ENCODE results near the gene PFDN4.

The PFDN4 gene

DNA sequence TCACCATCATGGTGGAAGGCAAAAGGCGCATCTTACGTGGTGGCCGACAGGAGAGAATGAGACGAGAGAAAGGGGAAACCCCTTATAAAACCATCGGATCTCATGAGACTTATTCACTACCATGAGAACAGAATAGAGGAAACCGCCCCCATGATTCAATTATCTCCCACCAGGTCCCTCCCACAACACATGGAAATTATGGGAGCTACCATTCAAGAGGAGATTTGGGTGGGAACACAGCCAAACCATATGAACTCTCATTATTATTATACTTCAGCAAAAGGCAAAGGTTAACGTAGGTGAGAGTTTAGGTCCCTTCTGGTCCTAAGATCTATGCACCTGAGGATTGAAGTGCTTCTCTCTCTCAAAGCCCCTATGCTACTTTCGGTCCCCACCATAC, 2.4 kb upstream of the PFDN4 start:
- Histone ChIP-seq H3K9me3 (ENCODE audit: control insufficient read depth, insufficient read depth, low read depth, low read length) (no peaks in the 10 kb centered on the region), H3K4me3 (ENCODE audit: low read depth, low read length) (no peak overlapping the region), H3K4me1 (ENCODE audit: control insufficient read depth, insufficient read depth, low read length) (no peaks in the 10 kb centered on the region), H3K27ac (ENCODE audit: extremely low read depth, low read depth, low read length) (no peak overlapping the region), H3K36me3 (ENCODE audit: control insufficient read depth in 2 of 2, insufficient read depth in 1 of 2, low read length in 2 of 2) (no peaks in the 10 kb centered on the region)
- ChIA-PET CTCF (interaction anchor here (0.9 to 10.1 kb wide), 3 partner anchors 105 to 443 kb away, joined by 3 to 361 read pairs (median 4); no protein-coding TSS in a partner anchor), POLR2A (no interaction called here)
- peak; percentile 66 for TF ChIP-seq PRDM10 (tag by site-specific recombination; IDR thresholded peaks at IDR 0.05)
- no peak for TF ChIP-seq ZFP69B (tag by site-specific recombination; IDR thresholded peaks at IDR 0.05)
- TF ChIP-seq ZFHX2 (tag by site-specific recombination; conservative IDR thresholded peaks at IDR 0.05): peak; percentile 45

DNA sequence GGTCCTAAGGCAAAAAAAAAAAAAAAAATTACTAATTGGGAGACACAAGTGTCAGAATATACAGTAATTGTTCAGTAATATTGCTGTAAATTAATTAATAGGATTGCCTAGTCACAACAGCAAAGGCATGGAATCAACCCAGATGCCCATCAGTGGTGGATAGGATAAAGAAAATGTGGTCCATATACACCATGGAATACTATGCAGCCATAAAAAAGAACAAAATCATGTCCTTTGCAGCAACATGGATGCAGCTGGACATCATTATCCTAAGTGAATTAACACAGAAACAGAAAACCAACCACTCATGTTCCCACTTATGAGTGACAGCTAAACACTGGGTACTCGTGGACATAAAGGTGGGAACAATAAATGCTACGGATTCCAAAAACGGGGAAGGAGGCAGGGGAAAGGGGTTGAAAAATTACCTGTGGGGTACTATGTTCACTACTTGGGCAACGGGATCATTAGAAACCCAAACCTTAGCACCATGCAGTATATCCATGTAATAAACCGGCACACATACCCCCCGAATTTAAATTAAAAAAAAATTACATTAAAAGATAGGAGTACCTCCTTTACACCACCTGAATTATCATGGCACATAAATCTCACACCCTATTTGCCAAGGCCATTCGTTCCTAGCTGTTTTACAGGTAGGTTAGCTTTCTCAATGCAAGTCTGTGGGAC, 689 bp upstream of the PFDN4 start:
- no peaks in the 10 kb centered on the region for H3K4me1 ChIP-seq (ENCODE audit: control insufficient read depth, insufficient read depth, low read length)
- H3K9me3 ChIP-seq (ENCODE audit: control insufficient read depth, insufficient read depth, low read depth, low read length): no peaks in the 10 kb centered on the region
- no peak overlapping the region for H3K27ac ChIP-seq (ENCODE audit: extremely low read depth, low read depth, low read length)
- ChIA-PET CTCF (interaction anchor here (0.5 to 2.3 kb wide), 12 partner anchors 8 to 462 kb away, joined by 3 to 20 read pairs (median 4); no protein-coding TSS in a partner anchor), POLR2A (no interaction called here)
- no peak for TF ChIP-seq ZNF473 (tag by site-specific recombination; IDR thresholded peaks at IDR 0.05)
- TF ChIP-seq, protein P1, sequence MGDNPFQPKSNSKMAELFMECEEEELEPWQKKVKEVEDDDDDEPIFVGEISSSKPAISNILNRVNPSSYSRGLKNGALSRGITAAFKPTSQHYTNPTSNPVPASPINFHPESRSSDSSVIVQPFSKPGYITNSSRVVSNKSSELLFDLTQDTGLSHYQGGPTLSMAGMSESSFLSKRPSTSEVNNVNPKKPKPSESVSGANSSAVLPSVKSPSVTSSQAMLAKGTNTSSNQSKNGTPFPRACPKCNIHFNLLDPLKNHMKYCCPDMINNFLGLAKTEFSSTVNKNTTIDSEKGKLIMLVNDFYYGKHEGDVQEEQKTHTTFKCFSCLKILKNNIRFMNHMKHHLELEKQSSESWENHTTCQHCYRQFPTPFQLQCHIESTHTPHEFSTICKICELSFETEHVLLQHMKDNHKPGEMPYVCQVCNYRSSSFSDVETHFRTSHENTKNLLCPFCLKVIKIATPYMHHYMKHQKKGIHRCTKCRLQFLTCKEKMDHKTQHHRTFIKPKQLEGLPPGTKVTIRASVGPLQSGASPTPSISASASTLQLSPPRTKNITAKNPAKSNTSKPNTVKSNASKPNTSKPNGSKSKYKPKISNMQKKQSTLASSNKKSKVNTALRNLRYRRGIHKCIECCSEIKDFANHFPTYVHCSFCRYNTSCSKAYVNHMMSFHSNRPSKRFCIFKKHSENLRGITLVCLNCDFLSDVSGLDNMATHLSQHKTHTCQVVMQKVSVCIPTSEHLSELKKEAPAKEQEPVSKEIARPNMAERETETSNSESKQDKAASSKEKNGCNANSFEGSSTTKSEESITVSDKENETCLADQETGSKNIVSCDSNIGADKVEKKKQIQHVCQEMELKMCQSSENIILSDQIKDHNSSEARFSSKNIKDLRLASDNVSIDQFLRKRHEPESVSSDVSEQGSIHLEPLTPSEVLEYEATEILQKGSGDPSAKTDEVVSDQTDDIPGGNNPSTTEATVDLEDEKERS (tag by site-specific recombination; IDR thresholded peaks at IDR 0.05): 0 out of 2 replicates have a peak, but pooled peaks have one; percentile 65
- TF ChIP-seq, protein P2, sequence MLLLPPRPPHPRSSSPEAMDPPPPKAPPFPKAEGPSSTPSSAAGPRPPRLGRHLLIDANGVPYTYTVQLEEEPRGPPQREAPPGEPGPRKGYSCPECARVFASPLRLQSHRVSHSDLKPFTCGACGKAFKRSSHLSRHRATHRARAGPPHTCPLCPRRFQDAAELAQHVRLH (tag by site-specific recombination; IDR thresholded peaks at IDR 0.05): peak; percentile 67
- no peak for TF ChIP-seq ZNF16 (tag by site-specific recombination; IDR thresholded peaks at IDR 0.05; ENCODE audit: low read depth)
- no peak for TF ChIP-seq ZNF600 (tag by site-specific recombination; IDR thresholded peaks at IDR 0.05)
- peak; percentile 98 for TF ChIP-seq ZNF146 (tag by site-specific recombination; IDR thresholded peaks at IDR 0.05)
- no peak for TF ChIP-seq TRIM28 (IDR thresholded peaks at IDR 0.05; ENCODE audit: borderline replicate concordance, low read length)
- no peak overlapping the region for H3K4me3 ChIP-seq (ENCODE audit: low read depth, low read length)
- peaks cover 0 to 7% of the 10 kb centered on the region in 2 experiments; a peak in 1 of 3 replicates for H3K36me3 ChIP-seq (ENCODE audit: control insufficient read depth in 2 of 2, insufficient read depth in 1 of 2, low read length in 2 of 2)

DNA sequence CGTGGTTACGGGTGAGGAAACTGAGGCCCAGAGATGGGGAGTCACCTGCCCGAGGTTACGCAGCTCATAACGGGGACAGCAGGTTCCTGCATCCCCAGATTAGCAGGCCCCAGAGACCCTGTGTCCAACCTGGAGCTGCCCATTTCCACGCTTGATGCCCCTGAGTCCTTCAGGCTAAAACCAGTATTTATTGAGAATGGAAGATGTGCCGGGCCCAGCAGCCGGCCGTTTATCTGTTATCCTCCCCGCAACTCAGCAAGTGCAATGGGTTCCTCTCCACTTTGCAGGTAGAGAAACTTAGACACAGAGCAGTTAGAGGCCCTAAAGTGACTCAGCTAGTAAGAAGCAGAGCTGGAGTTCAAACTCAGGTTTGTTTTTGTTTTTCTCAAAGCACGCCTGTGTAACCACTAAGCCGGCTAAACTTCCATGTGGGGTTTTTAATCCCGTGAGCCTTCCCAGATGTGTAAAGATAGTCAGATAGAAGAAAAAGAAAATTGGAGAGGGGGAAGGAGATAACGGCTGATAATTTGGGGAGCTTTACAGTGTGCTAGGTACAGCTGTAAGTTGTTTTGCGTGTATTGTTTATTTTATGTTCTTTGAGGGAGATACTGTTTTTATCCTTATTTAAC, 775 bp downstream of the PFDN4 start:
- TF ChIP-seq ZNF138 (tag by site-specific recombination; IDR thresholded peaks at IDR 0.05; ENCODE audit: borderline replicate concordance) (0 out of 2 replicates have a peak, but pooled peaks have one; percentile 47), SP7 (tag by site-specific recombination; IDR thresholded peaks at IDR 0.05) (no peak), ZNF76 (tag by site-specific recombination; IDR thresholded peaks at IDR 0.05; ENCODE audit: borderline replicate concordance, low read depth) (peak; percentile 0; the same call in 1 of the 2 replicates), CTCF (tag by site-specific recombination; IDR thresholded peaks at IDR 0.05) (no peak), ZNF335 (tag by site-specific recombination; conservative IDR thresholded peaks at IDR 0.05) (peak; percentile 38), ZBTB20 (tag by site-specific recombination; IDR thresholded peaks at IDR 0.05) (0 out of 2 replicates have a peak, but pooled peaks have one; percentile 23)
- H3K4me1 ChIP-seq (ENCODE audit: control insufficient read depth, insufficient read depth, low read length): no peaks in the 10 kb centered on the region
- peaks cover 0 to 13% of the 10 kb centered on the region in 2 experiments; a peak in 1 of 3 replicates for H3K36me3 ChIP-seq (ENCODE audit: control insufficient read depth in 2 of 2, insufficient read depth in 1 of 2, low read length in 2 of 2)
- H3K27ac ChIP-seq (ENCODE audit: extremely low read depth, low read depth, low read length): peak overlapping the region; percentile 97; the same call in 1 of the 2 replicates
- ChIA-PET POLR2A (interaction anchor here (1.2 kb wide), 1 partner anchor 104 kb away, joined by 4 read pairs; no protein-coding TSS in a partner anchor), CTCF (interaction anchor here (0.5 to 2.3 kb wide), 17 partner anchors 10 to 439 kb away, joined by 3 to 20 read pairs (median 4); no protein-coding TSS in a partner anchor)
- peak overlapping the region; percentile 92 for H3K4me3 ChIP-seq (ENCODE audit: low read depth, low read length)
- H3K9me3 ChIP-seq (ENCODE audit: control insufficient read depth, insufficient read depth, low read depth, low read length): no peaks in the 10 kb centered on the region

Measured in HEK293 (cell line).